HepG2 (cell line): ENCODE results near the gene PAK1IP1. TPM values are rescaled to one million over a fixed set of nuclear protein-coding genes. Genes with fewer than 3 reads are reported as not detected.

Experiments used
- ATAC-seq: fragments of 200-7000 bp; cut with Tn5 transposase; 3 replicates; pipeline ENCODE4 v1.9.1; 2020; ENCODE audit warnings: mild to moderate bottlenecking, moderate library complexity
- BruUV-seq: library from RNA; stranded (reverse); fragments of 400-500 nt; replicated peaks from 2 replicates; lab custom pipeline; 2021; lab: Mats Ljungman, UMichigan
- CTCF ChIA-PET: fragments of 300-600 bp; formaldehyde crosslinking; extraction: SDS; loops from one replicate; lab custom pipeline; 2021; ENCODE audit warnings: low total read pairs, inconsistent platforms, low intra/inter-chr PET ratio; lab: Yijun Ruan, JAX
- POLR2A ChIA-PET: fragments of 350-600 bp; sonication (Branson Sonifier 250); formaldehyde crosslinking; loops from one replicate; lab custom pipeline; 2020; ENCODE audit warnings: antibody characterized with exemption, inconsistent platforms; lab: Yijun Ruan, JAX
- DNase-seq: peaks from one replicate; pipeline ENCODE4 v3.0.0-alpha.2; 2015; ENCODE audit warnings: low spot score
- FAIRE-seq: peaks from 3 replicates; lab custom pipeline; 2011; peaks lifted over from hg19 to GRCh38; lab: Jason Lieb, UNC
- H2AFZ ChIP-seq: one replicate; pipeline ENCODE4 v1.6.1; 2011; ENCODE audit warnings: low read length, inconsistent platforms
- H3K27ac ChIP-seq: fragments of 300-600 bp; 3 replicates; pipeline ENCODE4 v1.8.0; 2011; ENCODE audit warnings: mixed run types, mild to moderate bottlenecking, mixed read lengths, low read length, inconsistent platforms; ENCODE audit not compliant: insufficient read depth; ENCODE audit errors: extremely low read length
- H3K27me3 ChIP-seq, 2 experiments: fragments of 200-600 bp in 1 of 2; 2 replicates in 1 of 2; 3 replicates in 1 of 2; pipeline versions ENCODE4 v1.6.0 to v1.8.0; 2011; ENCODE audit warnings: low read length in 2 of 2, mild to moderate bottlenecking in 2 of 2, moderate library complexity in 2 of 2, inconsistent platforms in 1 of 2; ENCODE audit not compliant: insufficient read depth in 2 of 2, control insufficient read depth in 1 of 2
- H3K36me3 ChIP-seq, 2 experiments: fragments of 200-600 bp in 1 of 2; replicated peaks in 1 of 2; 2 replicates in 1 of 2; 3 replicates in 1 of 2; pipeline versions ENCODE4 v1.5.1 to v1.8.0; 2011; ENCODE audit warnings: low read length in 2 of 2, inconsistent platforms in 1 of 2; ENCODE audit not compliant: insufficient read depth in 2 of 2, control insufficient read depth in 1 of 2
- H3K4me1 ChIP-seq: 2 replicates; pipeline ENCODE4 v1.5.1; 2012; ENCODE audit warnings: low read length, inconsistent platforms; ENCODE audit not compliant: insufficient read depth
- H3K4me2 ChIP-seq: 2 replicates; pipeline ENCODE4 v1.6.0; 2011; ENCODE audit warnings: low read depth, low read length, inconsistent platforms
- H3K4me3 ChIP-seq, 3 experiments: fragments of 200-600 bp in 1 of 3; sonication (generic), shearing (Covaris generic) in 1 of 3; replicated peaks in 1 of 3; 2 replicates each; pipeline ENCODE4 v1.5.1; 2011 to 2016; ENCODE audit warnings: low read length in 3 of 3, inconsistent platforms in 2 of 3, low read depth in 2 of 3, mild to moderate bottlenecking in 2 of 3, control low read depth in 1 of 3, mixed read lengths in 1 of 3; ENCODE audit not compliant: insufficient read depth in 1 of 3
- H3K79me2 ChIP-seq: one replicate; pipeline ENCODE4 v1.6.1; 2011; ENCODE audit warnings: low read length, inconsistent platforms; ENCODE audit not compliant: insufficient read depth
- H3K9ac ChIP-seq: 2 replicates; pipeline ENCODE4 v1.6.0; 2011; ENCODE audit warnings: mild to moderate bottlenecking, low read depth, low read length, inconsistent platforms; ENCODE audit not compliant: insufficient read depth
- H3K9me3 ChIP-seq: 2 replicates; pipeline ENCODE4 v1.5.1; 2012; ENCODE audit warnings: mild to moderate bottlenecking, low read length
- H4K20me1 ChIP-seq: 2 replicates; pipeline ENCODE4 v1.6.0; 2011; ENCODE audit warnings: inconsistent platforms, mild to moderate bottlenecking, low read length, moderate library complexity; ENCODE audit not compliant: insufficient read depth
- CEBPB ChIP-seq: IDR thresholded peaks from 2 replicates; pipeline ENCODE4 v1.6.1; 2011; ENCODE audit warnings: low read depth, low read length, improper control_type of control experiment, borderline replicate concordance
- GTF2F1 ChIP-seq: fragments of 150-350 bp; IDR thresholded peaks from 2 replicates; pipeline ENCODE4 v1.6.1; 2014; ENCODE audit warnings: low read length
- ZNF138 ChIP-seq: sonication (generic); formaldehyde crosslinking; IDR thresholded peaks from 2 replicates; pipeline ENCODE4 v1.5.0; 2020; ENCODE audit warnings: mild to moderate bottlenecking, low read depth, missing genetic modification reagents
- ZNF264 ChIP-seq: sonication (generic); formaldehyde crosslinking; IDR thresholded peaks from 2 replicates; pipeline ENCODE4 v1.4.0; 2020; ENCODE audit warnings: missing genetic modification reagents
- ZNF644 ChIP-seq: IDR thresholded peaks from 2 replicates; pipeline ENCODE4 v1.6.1; 2016; ENCODE audit warnings: low read depth
- WGBS: methylation state at CpG from one replicate; pipeline ENCODE4 v1.1.6; 2017; ENCODE audit warnings: low lambda C conversion rate; 5-methylcytosine and 5-hydroxymethylcytosine counted together
- in situ Hi-C: cut with HindIII; loops from 2 replicates; pipeline ENCODE4 v1.10.0; 2017; ENCODE audit warnings: low pct_unique_long_range_greater_than_20kb; ENCODE audit not compliant: extremely low pct_ligation_motif_present
- intact Hi-C: fragments of 100-400 bp; cut with micrococcal nuclease; formaldehyde crosslinking; loops from one replicate; pipeline ENCODE4 v1.10.0; 2022; ENCODE audit not compliant: unreplicated experiment
- polyA plus RNA-seq, 8 experiments: library from polyadenylated mRNA; depleted of rRNA in 3 of 8; stranded (reverse) in 7 of 8; unstranded in 1 of 8; fragments of >200 nt; fragmentation: Illumina TruSeq in 4 of 8; extraction: Trizol in 4 of 8; gene quantifications; 2 replicates each; pipeline versions ENCODE4 v1.2.1 to v1.2.3, GENCODE V29; 2011 to 2016; ENCODE audit warnings: low read depth in 4 of 8, missing spikeins in 1 of 8, mixed read lengths in 1 of 8; ENCODE audit not compliant: insufficient read depth in 1 of 8
- total RNA-seq, 5 experiments: library from RNA; depleted of rRNA; stranded (reverse); fragments of >200 nt; fragmentation: Illumina TruSeq; extraction: Trizol; gene quantifications; 2 replicates each; pipeline ENCODE4 v1.2.3, GENCODE V29; 2016; ENCODE audit warnings: low read depth in 1 of 5
- TF ChIP-seq, protein P1 (sequence below): sonication (generic); formaldehyde crosslinking; IDR thresholded peaks from 2 replicates; pipeline ENCODE4 v1.4.0; 2020; ENCODE audit warnings: mild to moderate bottlenecking, missing genetic modification reagents

The PAK1IP1 gene
- total and polyA plus RNA-seq, 2 of the 13 experiments (the other 11 are each of a cell fraction or from before 2014, with no cell fraction given) = 23.4 to 66.2 TPM

DNA sequence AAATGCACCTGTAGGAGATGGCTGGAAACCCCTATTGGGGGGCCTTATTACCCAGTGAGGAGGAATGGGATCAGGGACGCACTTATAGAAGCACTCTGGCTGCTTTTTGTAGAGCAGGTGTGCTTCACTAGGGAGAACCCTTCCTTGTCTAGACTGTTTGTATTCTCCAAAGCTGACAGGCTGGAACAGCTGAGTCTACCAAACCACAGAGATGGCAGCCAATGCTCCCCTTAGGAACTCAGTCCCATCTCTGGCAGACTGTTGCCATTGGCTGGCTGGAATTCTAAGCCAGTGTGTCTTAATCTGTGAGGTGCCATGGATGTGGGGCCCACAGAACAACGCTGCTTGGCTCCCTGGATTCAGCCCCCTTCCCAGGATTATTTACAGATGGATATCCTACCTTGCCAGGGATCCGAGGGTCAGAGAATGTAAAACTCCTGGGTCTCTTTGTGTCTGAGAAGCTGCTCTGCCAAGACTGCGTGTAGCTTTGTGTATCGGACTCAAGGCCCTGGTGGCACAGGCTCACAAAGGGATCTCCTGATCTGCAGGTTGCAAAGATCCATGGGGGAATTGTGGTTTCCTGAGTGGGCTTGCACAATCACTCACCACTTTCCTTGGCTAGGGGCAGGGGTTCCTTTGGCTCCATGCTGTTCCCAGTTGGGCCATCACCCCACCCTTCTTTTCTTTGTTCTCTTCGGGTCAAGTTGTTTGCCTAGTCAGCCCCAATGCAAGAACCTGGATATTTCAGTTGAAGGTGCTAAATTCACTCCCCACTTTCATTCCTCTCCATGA, 26.4 kb upstream of the PAK1IP1 start:
- Histone ChIP-seq H3K4me3 (no peak overlapping the region), H3K9ac (no peak overlapping the region), H3K4me1 (no peaks in the 10 kb centered on the region), H3K4me2 (no peak overlapping the region), H2AFZ (no peak overlapping the region), H3K27me3 (peaks cover 0 to 15% of the 10 kb centered on the region in 2 experiments; a peak in 3 of 5 replicates), H3K79me2 (no peaks in the 10 kb centered on the region), H3K9me3 (no peaks in the 10 kb centered on the region), H3K27ac (no peak overlapping the region), H3K36me3 (no peaks in the 10 kb centered on the region), H4K20me1 (no peaks in the 10 kb centered on the region)
- in situ Hi-C loops = no loop called here
- TF ChIP-seq CEBPB (0 out of 2 replicates have a peak, but pooled peaks have one; percentile 9), GTF2F1 (no peak)
- intact Hi-C loops = no loop called here
- CTCF ChIA-PET = no interaction called here
- DNase-seq (no peak), FAIRE-seq (no peak), ATAC-seq (no peak)
- POLR2A ChIA-PET = no interaction called here
- 25% methylated on average over 6 of the region's 6 CpGs for WGBS
- no TSS peak for BruUV-seq

DNA sequence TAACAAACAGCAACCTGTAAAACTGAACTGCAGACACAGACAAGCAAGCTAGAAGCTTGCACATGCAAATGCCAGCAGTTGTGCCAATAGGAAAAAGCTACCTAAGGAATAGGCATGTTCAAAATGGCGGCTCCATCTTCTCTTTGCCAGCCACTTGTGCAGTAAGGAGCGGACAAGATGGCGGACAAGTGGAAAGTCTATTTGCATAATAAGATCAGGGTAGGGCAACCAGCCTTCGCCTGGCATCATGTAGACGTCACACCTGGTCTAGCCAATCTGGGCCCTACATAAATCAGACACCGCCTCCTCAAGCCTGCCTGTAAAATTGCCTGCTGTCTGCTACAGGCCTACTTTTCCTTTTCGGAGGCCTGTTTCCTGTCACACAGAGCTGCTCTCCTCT, 18.4 kb upstream of the PAK1IP1 start:
- H3K4me1 ChIP-seq = no peaks in the 10 kb centered on the region
- H3K9me3 ChIP-seq = no peaks in the 10 kb centered on the region
- DNase-seq = no peak
- FAIRE-seq = no peak
- H3K9ac ChIP-seq = no peak overlapping the region
- no peaks in the 10 kb centered on the region for H3K79me2 ChIP-seq
- no peak for TF ChIP-seq ZNF644 (CRISPR knock-in tag)
- no peak for TF ChIP-seq ZNF264 (CRISPR knock-in tag)
- TF ChIP-seq, protein P1, sequence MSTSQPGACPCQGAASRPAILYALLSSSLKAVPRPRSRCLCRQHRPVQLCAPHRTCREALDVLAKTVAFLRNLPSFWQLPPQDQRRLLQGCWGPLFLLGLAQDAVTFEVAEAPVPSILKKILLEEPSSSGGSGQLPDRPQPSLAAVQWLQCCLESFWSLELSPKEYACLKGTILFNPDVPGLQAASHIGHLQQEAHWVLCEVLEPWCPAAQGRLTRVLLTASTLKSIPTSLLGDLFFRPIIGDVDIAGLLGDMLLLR (CRISPR knock-in tag) = no peak
- no peak for TF ChIP-seq ZNF138 (CRISPR knock-in tag)
- TF ChIP-seq, all 625 proteins: peak for 0
- BruUV-seq = no TSS peak
- Histone ChIP-seq H3K4me2 (no peak overlapping the region), H3K36me3 (no peaks in the 10 kb centered on the region), H3K27me3 (no peaks in the 10 kb centered on the region; a peak in 1 of 5 replicates), H2AFZ (no peak overlapping the region), H3K4me3 (no peak overlapping the region), H4K20me1 (no peaks in the 10 kb centered on the region), H3K27ac (no peak overlapping the region)
- intact Hi-C loops (no loop called here), in situ Hi-C loops (no loop called here)
- CTCF ChIA-PET = no interaction called here
- 73% methylated on average over 7 of the region's 7 CpGs for WGBS
- no peak for ATAC-seq
- POLR2A ChIA-PET = no interaction called here
